ENCODE results near the gene CHID1. TPM values are rescaled to one million over a fixed set of nuclear protein-coding genes. Genes with fewer than 3 reads are reported as not detected.

The CHID1 gene
- total RNA-seq = 42.2 and 42.3 TPM in 2 replicates

GRCh38 chr11:910589-911030, at the start of gene CHID1:
TSS of gene CHID1 (minus strand) at chr11:910810. CDS start at chr11:904816, 5,994 bp downstream.
- H3K4me3 ChIP-seq (ENCODE audit: low read depth, low read length) = peak within 1 kb of the TSS; percentile 71
- TF ChIP-seq CTCF (IDR thresholded peaks at IDR 0.05; ENCODE audit: insufficient read depth, low read depth, low read length) = no peak
- DNase-seq (ENCODE audit: low read depth) = peak; percentile 78

- TF ChIP-seq CTCF (IDR thresholded peaks at IDR 0.05; ENCODE audit: insufficient read depth, low read depth, low read length) = no peak
- no peak for DNase-seq (ENCODE audit: low read depth)
- H3K4me3 ChIP-seq (ENCODE audit: low read depth, low read length) = no peak overlapping the region
Measured at GRCh38 chr11:959608-960007, 49.0 kb upstream of the CHID1 start.

- no peak for TF ChIP-seq CTCF (IDR thresholded peaks at IDR 0.05; ENCODE audit: insufficient read depth, low read depth, low read length)
- H3K4me3 ChIP-seq (ENCODE audit: low read depth, low read length) = no peak overlapping the region
- no peak for DNase-seq (ENCODE audit: low read depth)
Measured at GRCh38 chr11:959027-959426, 48.4 kb upstream of the CHID1 start.

- no peak overlapping the region for H3K4me3 ChIP-seq (ENCODE audit: low read depth, low read length)
- no peak for TF ChIP-seq CTCF (IDR thresholded peaks at IDR 0.05; ENCODE audit: insufficient read depth, low read depth, low read length)
- no peak for DNase-seq (ENCODE audit: low read depth)
Measured at GRCh38 chr11:958101-958500, 47.5 kb upstream of the CHID1 start.

GRCh38 chr11:957212-957920, 46.8 kb upstream of the CHID1 start:
- TF ChIP-seq CTCF (IDR thresholded peaks at IDR 0.05; ENCODE audit: insufficient read depth, low read depth, low read length) = no peak
- no peak overlapping the region for H3K4me3 ChIP-seq (ENCODE audit: low read depth, low read length)
- DNase-seq (ENCODE audit: low read depth) = no peak

GRCh38 chr11:955154-956063, 44.8 kb upstream of the CHID1 start:
- DNase-seq (ENCODE audit: low read depth) = no peak
- H3K4me3 ChIP-seq (ENCODE audit: low read depth, low read length) = no peak overlapping the region
- no peak for TF ChIP-seq CTCF (IDR thresholded peaks at IDR 0.05; ENCODE audit: insufficient read depth, low read depth, low read length)

All from fibroblast of villous mesenchyme (primary cell).